Midbrain (tissue), 1 donor: ENCODE data around the gene C19orf81.

Source experiments
- DNase-seq: peaks from one replicate; lab custom pipeline; 2025; lab: John Stamatoyannopoulos, UW

The C19orf81 gene

GRCh38 chr19:50658441-50659317, 9.4 kb downstream of the C19orf81 start:
- peak; percentile 84 for DNase-seq

DNA sequence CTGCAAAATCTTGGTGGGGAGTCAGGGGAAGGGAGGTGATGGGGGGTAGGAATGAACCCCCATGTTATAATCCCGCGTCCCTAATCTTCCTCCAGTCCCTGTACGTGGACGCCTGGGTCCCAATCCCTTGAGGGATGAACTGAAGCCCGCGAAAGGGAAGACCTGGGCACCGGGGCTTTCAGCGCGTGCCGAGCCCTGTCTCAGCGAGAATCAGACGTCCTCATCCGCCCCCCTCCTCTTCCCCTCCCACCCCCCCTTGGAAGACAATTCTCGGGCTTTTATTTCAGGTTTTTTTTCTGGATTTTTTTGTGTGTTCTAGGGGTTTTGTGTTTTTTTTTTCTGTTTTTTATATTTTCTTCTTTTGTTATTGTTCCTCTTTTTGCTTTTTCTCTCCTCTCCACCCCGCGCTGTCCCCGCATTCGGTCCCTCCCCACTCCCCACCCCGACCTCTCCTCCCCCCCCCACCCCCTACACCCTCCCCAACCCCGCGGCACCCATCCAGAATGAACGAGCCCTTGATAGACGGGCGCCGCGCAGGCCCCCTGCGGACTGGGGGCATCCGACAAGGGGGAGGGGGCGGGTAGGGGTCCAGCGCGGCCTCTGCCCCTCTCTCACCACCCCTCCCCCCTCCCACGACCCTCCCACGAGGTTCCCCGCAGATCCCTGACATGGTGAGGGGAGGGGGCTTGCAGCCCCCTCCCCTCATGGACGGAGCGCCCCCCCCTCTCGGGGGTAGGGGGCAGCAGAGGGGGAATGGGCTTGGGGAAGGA, 10.3 kb downstream of the C19orf81 start:
- DNase-seq: no peak

DNA sequence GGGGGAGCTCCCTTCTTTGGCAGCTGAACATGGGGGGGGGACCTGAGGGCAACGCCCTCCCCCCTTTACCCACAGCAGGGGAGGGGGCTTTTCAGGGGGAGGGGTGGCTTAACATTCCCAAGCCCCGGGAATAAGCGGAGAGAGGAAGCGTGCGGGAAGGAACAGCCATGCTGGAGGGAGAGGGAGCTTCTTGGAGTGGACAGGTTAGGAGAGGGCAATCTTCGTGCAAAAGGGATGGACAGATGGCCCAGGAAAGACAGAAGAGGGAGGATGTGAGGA, 10.8 kb downstream of the C19orf81 start:
- no peak for DNase-seq

DNA sequence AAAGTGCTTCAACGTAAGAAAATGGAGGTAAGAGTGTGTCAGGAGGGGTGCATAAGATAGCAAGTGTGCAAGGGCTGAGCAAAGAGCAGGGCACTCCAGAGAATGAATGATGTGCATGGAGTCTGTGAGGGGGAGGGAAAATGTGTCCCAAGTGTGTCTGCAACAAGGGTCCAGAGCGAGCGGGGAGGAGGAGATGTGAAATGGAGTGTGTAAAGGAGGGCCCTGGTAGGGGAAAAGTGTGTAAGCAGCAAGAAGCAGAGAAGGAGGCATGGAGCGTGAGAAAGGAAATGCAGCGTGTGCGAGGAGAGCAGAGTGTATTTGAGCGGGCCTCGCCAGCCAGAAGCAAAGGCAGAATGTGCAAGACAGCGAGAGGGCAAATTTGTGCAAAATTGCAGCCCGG, 11.8 kb downstream of the C19orf81 start:
- DNase-seq: no peak

DNA sequence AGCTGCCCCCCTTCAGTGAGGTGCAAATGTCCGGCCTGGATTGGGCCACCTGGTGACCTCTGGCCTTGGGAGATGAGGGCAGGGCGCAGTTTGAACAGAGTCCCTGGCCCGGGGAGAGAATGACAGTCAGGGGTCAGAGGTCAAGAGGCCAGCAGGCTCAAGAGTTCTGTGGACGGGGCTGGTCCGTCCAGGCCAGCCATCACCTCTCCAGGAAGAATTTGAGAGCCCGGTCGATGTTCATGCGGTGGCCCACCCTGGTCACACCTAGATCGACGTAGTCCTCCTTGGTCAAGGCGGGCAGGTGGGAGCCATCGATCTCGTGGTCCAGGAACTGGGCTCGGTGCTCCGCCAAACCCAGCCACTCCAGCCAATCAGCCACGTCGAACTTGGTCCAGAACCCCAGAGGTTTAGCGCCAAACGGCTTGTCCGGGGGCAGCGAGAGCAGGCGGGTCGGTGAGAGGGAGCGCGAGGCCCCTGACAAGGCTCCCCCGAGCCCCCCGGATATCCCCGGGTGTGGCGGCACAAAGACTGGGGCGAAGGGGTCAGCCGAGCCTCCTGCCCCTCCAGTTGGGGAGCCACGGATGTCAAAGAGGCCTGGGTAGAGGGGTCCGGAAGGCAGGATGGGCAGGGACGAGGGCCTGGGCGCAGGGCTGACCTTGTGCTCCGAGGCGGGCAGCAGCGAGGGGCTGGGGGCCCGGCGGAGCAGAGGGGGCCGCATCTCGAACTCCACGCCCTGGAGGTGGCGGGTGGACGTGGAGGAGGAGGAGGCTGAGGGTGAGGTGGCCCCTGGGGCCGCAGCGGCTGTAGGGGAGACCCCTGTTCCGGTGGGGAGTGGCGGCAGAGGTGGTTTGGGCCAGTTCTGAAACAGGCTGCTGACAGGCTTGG, 12.8 kb downstream of the C19orf81 start:
- no peak for DNase-seq

- no peak for DNase-seq
These were observed 13.6 kb downstream of the C19orf81 start for GRCh38 chr19:50662651-50663481.

DNA sequence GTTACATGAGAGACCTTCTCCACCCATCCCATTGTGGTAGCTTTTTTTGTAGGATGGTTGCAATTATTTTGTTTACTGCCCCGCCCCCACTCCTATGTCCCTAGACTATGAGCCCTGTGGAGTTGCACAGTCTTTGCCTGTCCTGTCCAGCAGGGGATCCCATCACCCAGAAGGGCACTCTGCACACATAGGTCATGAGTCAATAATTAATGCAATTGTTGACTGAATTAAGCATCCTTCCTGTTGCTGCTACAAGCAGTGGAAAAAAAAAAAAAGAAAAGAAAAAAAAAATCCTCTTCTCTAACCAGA, 14.2 kb downstream of the C19orf81 start:
- DNase-seq: no peak

GRCh38 chr19:50664204-50664603, 15.0 kb downstream of the C19orf81 start:
- DNase-seq: no peak

- no peak for DNase-seq
These were observed 17.3 kb downstream of the C19orf81 start for GRCh38 chr19:50666346-50667176.

GRCh38 chr19:50667177-50667758, 18.0 kb downstream of the C19orf81 start:
- no peak for DNase-seq

- DNase-seq: no peak
These were observed 18.6 kb downstream of the C19orf81 start for GRCh38 chr19:50667759-50668231.

DNA sequence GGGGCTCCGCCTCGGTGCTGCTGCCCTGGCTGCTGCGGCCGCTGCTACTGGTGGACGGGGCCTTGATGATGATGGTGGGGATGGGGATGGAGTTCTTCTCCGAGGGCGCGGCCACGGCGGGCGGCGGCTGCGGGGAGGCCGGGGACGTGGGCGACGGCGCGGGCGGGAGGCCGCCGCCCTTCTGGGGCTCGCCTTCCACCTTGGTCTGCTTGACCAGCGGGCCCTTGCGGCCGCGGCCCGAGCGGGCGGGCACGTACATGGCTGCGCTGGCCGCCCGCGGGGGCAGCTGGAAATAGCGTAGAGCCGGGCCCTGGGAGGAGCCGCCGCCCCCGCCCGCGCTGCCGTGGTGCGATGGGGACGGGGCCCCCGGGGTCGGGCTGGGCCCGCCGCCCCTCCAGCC, 19.2 kb downstream of the C19orf81 start:
- DNase-seq: no peak

- no peak for DNase-seq
These were observed 19.6 kb downstream of the C19orf81 start for GRCh38 chr19:50668879-50669278.

DNA sequence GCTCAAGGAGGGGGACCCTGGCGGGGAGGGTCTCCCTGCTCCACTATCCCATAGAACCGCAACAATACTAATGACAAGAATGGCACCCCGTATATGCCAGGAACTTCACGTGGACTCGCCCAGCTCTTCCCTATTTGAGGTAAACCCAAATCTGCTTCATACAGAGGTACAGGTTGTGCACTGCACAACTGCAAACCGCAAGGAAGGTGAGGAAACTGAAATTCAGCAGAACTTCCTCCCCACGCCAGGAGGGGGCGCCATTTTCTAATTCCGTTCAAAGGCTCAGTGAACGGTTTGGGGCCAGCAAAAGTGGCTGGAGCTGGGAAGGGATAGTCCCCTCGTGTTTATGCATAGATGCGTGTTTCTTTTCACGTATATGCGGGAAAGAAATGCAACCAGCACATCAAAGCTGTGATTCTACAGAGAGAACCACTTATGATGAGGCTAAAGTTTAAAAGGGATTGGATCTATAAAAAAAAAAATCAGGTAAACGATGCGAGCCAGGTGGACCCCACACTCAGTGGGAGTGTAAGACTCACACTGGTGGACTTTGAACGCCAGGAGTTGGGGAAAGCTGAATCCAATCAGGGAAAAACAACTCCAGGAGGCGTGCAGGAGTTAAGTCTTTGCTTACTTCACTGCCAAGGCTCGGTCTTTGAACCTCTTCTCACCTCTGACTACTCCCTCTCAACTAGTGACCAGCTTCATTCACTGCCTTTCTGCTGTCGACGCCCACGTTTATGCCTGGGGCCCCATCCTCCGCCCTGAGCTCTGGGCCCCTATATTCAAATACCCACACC, 20.3 kb downstream of the C19orf81 start:
- DNase-seq: peak; percentile 21

DNA sequence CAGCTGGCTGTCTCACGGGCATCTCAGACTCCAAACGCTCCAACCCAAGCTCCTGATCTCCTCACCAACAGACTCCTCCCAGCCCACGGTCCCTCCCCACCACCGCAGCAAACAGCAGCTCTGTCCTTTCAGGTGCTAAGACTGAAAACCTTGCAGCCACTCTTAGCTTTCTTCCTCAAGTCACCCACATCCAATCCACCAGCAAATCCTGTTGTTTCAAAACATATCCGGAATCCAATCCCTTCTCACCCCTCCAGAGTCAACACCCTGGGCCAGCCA, 20.8 kb downstream of the C19orf81 start:
- DNase-seq: no peak

GRCh38 chr19:50673118-50673517, 23.9 kb downstream of the C19orf81 start:
- DNase-seq: no peak

GRCh38 chr19:50676625-50677197, 27.5 kb downstream of the C19orf81 start:
- DNase-seq: no peak

DNA sequence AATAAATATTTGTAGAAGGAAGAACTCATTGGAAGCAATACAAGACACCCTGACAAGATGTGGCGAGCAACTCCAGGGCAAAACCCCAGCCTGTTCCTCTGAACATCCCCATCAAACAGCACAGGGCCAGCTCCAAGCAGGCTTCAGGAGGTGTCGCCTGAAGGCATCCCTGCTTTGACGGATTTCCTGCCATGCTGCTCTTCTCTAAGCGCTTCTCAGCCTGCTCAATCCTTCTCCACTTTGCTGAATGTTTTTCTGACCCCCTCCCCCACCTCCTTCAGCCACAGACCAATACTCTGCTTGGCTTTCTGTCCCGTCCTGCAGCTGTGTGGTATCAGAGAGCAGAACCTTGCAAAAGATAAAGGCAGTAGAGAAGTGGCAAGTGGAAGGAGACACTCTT, 28.4 kb downstream of the C19orf81 start:
- DNase-seq: no peak

DNA sequence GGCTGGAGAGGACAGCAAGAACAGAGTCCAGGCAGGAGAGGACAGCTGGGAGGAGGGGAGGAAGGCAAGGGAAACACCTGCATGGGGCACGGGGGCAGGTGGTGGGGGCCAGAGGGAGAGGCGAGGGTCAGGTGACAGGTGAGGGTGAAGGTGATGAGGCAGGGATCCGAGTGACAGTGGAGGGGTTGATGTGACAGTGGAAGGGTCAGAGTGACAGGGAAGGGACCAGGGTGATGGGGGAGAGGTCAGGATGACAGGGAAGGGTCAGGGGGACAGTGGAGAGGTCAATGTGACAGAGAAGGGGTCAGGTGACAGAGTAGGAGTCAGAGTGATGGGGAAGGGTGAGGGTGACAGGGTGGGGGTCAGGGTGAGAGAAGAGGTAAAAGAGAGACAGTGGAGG, 29.1 kb downstream of the C19orf81 start:
- no peak for DNase-seq
